Osteocyte (in vitro differentiated cells): Measurements from ENCODE around the gene NID2. TPM values are rescaled to one million over a fixed set of nuclear protein-coding genes. Genes with fewer than 3 reads are reported as not detected.

Source experiments
- DNase-seq: peaks from one replicate; pipeline ENCODE4 v3.0.0; 2021; ENCODE audit warnings: mixed read lengths; ENCODE audit not compliant: unreplicated experiment; ENCODE audit errors: extremely low spot score
- H3K27ac Mint-ChIP-seq: one replicate; pipeline ENCODE4 v1.8.0; 2021; ENCODE audit warnings: mild to moderate bottlenecking, mixed read lengths; ENCODE audit not compliant: unreplicated experiment
- H3K27me3 Mint-ChIP-seq: one replicate; pipeline ENCODE4 v1.8.0; 2021; ENCODE audit warnings: mixed read lengths; ENCODE audit not compliant: unreplicated experiment
- H3K36me3 Mint-ChIP-seq: one replicate; pipeline ENCODE4 v1.8.0; 2021; ENCODE audit warnings: mixed read lengths; ENCODE audit not compliant: unreplicated experiment
- H3K4me1 Mint-ChIP-seq: one replicate; pipeline ENCODE4 v1.8.0; 2021; ENCODE audit warnings: mixed read lengths; ENCODE audit not compliant: unreplicated experiment
- H3K4me3 Mint-ChIP-seq: one replicate; pipeline ENCODE4 v1.8.0; 2021; ENCODE audit warnings: mild to moderate bottlenecking, moderate library complexity, mixed read lengths; ENCODE audit not compliant: unreplicated experiment
- H3K9me3 Mint-ChIP-seq: one replicate; pipeline ENCODE4 v1.8.0; 2021; ENCODE audit warnings: mixed read lengths; ENCODE audit not compliant: unreplicated experiment
- CTCF ChIP-seq: fragments of 200-600 bp; sonication (generic); IDR thresholded peaks from 2 replicates; pipeline ENCODE4 v1.5.0; 2021; ENCODE audit warnings: antibody characterized with exemption, mild to moderate bottlenecking, moderate library complexity
- total RNA-seq: library from RNA; stranded (reverse); gene quantifications from 2 replicates; pipeline ENCODE4 v1.2.1, GENCODE V29; 2021

The NID2 gene
- total RNA-seq, 1 donor from 2014 or later: 58.5 TPM

DNA sequence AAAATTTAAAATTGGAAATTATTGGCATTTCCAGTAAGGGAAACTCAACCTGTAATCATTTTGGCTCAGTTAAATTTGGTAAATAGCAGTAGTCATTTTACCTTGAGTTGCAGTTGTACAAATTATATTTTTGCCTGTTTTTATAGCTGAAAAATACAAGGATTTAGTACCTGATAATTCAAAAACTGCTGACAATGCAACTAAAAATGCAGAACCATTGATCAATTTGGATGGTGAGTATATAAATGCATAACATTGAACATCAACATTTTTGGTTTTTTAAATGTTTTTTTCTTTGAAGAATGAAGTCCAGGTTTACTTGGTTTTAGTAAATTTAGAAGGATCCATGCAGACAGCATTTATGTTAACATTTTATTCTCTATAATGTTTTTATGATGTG is 70.5 kb downstream of the NID2 start:
- no peak overlapping the region for H3K4me3 Mint-ChIP-seq
- H3K9me3 Mint-ChIP-seq: no peaks in the 10 kb centered on the region
- peaks cover 11% of the 10 kb centered on the region for H3K4me1 Mint-ChIP-seq
- no peak for DNase-seq
- H3K36me3 Mint-ChIP-seq: peaks cover 49% of the 10 kb centered on the region
- no peak for TF ChIP-seq CTCF
- H3K27ac Mint-ChIP-seq: no peak overlapping the region
- no peaks in the 10 kb centered on the region for H3K27me3 Mint-ChIP-seq

DNA sequence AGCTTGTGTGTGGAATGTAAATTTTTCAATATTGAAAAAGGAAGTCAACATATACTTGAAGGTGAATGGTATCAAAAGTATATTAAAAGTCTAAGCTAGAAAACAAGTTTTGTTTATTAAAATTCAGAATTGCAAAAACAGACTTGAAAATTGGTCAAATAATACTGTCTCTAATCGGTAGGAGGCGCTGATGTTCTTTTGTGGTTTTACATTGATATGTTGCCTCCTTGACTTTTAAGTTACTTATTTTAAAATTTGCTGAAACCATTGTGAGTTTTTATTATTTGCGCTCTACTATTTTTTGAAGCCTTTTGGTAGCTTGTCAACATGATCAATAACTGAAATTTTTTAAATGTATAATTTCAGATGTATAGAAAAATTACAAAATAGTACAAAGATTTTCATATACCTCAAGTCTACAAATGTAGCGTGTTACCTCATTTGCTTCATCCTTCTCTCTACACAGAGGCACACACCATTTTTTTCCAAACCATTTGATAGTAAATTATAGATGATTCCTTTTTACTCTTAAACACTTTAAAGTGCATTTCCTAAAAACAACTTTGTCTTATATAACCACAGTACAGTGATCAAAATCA is 72.6 kb downstream of the NID2 start:
- H3K4me1 Mint-ChIP-seq: peaks cover under 1% of the 10 kb centered on the region
- TF ChIP-seq CTCF: peak; percentile 76
- H3K27me3 Mint-ChIP-seq: no peaks in the 10 kb centered on the region
- H3K9me3 Mint-ChIP-seq: no peaks in the 10 kb centered on the region
- no peak overlapping the region for H3K4me3 Mint-ChIP-seq
- DNase-seq: no peak
- H3K36me3 Mint-ChIP-seq: peaks cover 39% of the 10 kb centered on the region
- no peak overlapping the region for H3K27ac Mint-ChIP-seq

GRCh38 chr14:51993285-51993920 is 75.5 kb downstream of the NID2 start:
- Mint-ChIP-seq H3K27ac (no peak overlapping the region), H3K4me1 (peaks cover 17% of the 10 kb centered on the region), H3K36me3 (peaks cover 22% of the 10 kb centered on the region), H3K27me3 (no peaks in the 10 kb centered on the region), H3K4me3 (no peak overlapping the region), H3K9me3 (no peaks in the 10 kb centered on the region)
- TF ChIP-seq CTCF: no peak
- no peak for DNase-seq

GRCh38 chr14:51990488-51990887 is 78.4 kb downstream of the NID2 start:
- no peak for DNase-seq
- Mint-ChIP-seq H3K27me3 (peaks cover under 1% of the 10 kb centered on the region), H3K9me3 (no peaks in the 10 kb centered on the region), H3K4me1 (peaks cover 17% of the 10 kb centered on the region), H3K36me3 (peaks cover 15% of the 10 kb centered on the region), H3K4me3 (peak overlapping the region; percentile 90), H3K27ac (no peak overlapping the region)
- no peak for TF ChIP-seq CTCF

GRCh38 chr14:51989293-51990234 is 79.3 kb downstream of the NID2 start, which contains the start of gene RTRAF:
RTRAF (plus strand) TSS chr14:51989546; CDS start chr14:51989640, 94 bp downstream.
- Mint-ChIP-seq H3K27me3 (peaks cover 9% of the 10 kb centered on the region), H3K9me3 (no peaks in the 10 kb centered on the region), H3K36me3 (peaks cover 13% of the 10 kb centered on the region), H3K4me1 (peaks cover 17% of the 10 kb centered on the region), H3K27ac (peak within 1 kb of the TSS; percentile 83), H3K4me3 (peak within 1 kb of the TSS; percentile 90)
- peak; percentile 97 for DNase-seq
- TF ChIP-seq CTCF: no peak
